ENCODE data around the gene HTR3B.

The HTR3B gene

DNA sequence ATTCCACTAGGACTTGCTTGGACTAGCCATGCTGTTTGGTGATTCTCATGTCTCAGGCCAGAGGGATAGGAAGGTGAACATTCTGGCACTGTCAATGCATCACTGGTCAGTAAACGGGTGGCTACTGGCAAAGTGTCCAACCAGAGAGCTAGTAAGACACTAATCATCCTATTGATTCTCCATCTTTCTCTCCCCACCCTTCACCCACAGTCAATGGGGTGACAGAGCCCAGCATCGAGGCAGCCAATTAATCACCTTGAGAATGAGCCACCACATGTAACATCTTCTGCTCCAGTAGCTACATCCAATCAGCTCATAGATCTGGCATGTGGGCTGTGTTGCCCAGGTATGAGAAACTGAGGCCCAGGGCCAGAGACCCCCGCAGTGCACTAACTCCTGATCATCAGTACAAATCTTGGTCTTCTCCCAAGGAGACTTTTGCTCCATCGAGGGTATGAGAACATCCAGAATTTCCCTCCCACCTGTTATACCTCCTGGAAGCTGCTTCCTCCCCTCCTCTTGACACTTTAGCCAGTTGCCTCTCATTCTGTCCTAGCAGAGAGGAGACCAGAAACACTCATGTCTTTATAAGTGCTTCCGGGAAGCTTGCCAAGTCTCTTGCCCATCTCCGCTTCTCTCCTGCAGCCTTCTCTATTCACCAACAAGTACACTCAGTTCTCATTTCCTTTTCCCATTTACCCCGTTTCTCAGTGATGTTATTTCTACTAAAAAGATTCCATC lies 87.3 kb downstream of the HTR3B start:
- TF ChIP-seq ZFP3 (CRISPR knock-in tag; IDR thresholded peaks at IDR 0.05): no peak

DNA sequence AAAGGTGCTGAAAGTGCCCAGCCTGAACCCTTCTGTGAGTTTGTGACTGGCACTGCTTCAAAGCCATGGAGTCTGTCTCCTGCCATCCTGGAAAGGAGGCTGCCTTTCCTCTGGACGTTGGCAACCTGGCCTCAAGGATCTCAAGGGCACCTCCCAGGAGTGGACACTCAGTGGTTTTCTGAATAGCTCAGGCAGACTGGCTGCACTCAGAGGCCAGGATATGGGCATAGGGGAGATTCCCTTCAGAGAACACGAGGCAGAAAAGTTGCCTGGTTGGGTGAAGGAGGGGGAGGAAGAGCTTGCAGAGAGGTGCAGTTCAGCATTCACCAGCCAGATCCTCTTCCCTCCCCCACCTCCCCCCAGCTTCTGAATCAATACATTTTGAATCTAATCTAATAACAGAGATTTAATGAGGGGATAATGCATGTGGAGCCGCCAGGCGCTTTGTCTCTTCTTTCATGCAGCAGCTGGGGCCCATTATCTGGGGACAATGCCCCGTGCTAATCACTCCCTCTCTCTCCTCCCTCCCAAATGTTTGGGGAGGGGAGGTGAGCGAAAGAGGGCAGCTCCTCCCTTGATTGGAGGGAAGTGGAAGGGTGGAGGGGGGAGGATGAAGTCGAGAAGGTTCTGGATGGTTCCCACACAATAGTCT lies 88.0 kb downstream of the HTR3B start:
- no peak for TF ChIP-seq BACH2 (CRISPR knock-in tag; IDR thresholded peaks at IDR 0.05; ENCODE audit: borderline replicate concordance)
- TF ChIP-seq, protein P1, sequence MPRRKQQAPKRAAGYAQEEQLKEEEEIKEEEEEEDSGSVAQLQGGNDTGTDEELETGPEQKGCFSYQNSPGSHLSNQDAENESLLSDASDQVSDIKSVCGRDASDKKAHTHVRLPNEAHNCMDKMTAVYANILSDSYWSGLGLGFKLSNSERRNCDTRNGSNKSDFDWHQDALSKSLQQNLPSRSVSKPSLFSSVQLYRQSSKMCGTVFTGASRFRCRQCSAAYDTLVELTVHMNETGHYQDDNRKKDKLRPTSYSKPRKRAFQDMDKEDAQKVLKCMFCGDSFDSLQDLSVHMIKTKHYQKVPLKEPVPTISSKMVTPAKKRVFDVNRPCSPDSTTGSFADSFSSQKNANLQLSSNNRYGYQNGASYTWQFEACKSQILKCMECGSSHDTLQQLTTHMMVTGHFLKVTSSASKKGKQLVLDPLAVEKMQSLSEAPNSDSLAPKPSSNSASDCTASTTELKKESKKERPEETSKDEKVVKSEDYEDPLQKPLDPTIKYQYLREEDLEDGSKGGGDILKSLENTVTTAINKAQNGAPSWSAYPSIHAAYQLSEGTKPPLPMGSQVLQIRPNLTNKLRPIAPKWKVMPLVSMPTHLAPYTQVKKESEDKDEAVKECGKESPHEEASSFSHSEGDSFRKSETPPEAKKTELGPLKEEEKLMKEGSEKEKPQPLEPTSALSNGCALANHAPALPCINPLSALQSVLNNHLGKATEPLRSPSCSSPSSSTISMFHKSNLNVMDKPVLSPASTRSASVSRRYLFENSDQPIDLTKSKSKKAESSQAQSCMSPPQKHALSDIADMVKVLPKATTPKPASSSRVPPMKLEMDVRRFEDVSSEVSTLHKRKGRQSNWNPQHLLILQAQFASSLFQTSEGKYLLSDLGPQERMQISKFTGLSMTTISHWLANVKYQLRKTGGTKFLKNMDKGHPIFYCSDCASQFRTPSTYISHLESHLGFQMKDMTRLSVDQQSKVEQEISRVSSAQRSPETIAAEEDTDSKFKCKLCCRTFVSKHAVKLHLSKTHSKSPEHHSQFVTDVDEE (CRISPR knock-in tag; IDR thresholded peaks at IDR 0.05): no peak
- TF ChIP-seq ZNF8 (CRISPR knock-in tag; IDR thresholded peaks at IDR 0.05): no peak
- TF ChIP-seq ZFP30 (CRISPR knock-in tag; IDR thresholded peaks at IDR 0.05): no peak
- TF ChIP-seq ZC3H10 (CRISPR knock-in tag; IDR thresholded peaks at IDR 0.05): no peak
- no peak for TF ChIP-seq PPARA (CRISPR knock-in tag; IDR thresholded peaks at IDR 0.05; ENCODE audit: borderline replicate concordance)
- no peak for TF ChIP-seq CSDC2 (CRISPR knock-in tag; IDR thresholded peaks at IDR 0.05)
- TF ChIP-seq, protein P2, sequence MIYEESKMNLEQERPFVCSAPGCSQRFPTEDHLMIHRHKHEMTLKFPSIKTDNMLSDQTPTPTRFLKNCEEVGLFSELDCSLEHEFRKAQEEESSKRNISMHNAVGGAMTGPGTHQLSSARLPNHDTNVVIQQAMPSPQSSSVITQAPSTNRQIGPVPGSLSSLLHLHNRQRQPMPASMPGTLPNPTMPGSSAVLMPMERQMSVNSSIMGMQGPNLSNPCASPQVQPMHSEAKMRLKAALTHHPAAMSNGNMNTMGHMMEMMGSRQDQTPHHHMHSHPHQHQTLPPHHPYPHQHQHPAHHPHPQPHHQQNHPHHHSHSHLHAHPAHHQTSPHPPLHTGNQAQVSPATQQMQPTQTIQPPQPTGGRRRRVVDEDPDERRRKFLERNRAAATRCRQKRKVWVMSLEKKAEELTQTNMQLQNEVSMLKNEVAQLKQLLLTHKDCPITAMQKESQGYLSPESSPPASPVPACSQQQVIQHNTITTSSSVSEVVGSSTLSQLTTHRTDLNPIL (CRISPR knock-in tag; IDR thresholded peaks at IDR 0.05; ENCODE audit: low read depth): no peak
- TF ChIP-seq SNAI2 (CRISPR knock-in tag; IDR thresholded peaks at IDR 0.05): no peak
- ATAC-seq: no peak

More for the DNA sequence above, 87.3 kb downstream of the HTR3B start:
- ATAC-seq: no peak

DNA sequence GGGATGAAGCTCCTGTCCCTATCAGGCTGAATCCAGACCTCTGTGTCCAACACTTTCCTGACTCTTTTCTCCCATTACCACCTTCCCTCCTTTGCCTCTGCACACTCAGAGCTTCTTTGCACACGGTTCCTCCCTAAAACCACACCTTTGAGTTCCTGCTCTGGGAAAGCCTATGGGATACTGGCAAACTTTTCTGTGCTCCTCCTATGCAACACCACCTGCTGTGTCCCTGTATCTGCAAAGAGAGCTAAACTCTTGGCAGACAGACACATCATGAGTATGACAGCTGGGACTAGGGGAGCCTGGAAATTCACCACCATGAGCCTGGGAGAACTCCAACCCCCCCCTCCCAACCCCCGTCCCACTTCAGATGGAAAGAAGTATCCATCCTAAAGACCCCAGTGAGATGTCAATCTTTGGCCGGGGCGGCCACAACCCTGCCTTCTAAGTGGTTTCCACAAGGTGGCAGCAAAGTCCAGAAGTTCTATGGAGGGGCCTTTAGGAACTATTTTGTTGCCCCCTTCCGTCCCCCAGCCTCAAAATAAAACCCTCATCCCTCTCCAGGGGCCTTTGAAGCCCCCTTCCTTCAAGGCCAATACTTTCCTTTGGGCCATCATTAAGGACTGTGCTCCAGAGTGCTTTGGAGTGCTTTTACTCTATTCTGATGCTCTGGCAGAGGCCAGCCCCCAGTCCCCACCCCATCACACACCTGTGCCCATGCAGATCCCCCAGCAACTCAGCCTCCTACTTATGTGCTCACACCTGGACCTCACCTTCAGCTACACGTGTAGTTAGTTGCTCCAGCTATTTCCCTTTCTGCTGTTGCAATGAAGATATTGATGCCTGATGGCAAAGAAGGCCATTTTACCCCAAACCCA lies 89.7 kb downstream of the HTR3B start:
- ATAC-seq: peak; percentile 72
- TF ChIP-seq, protein P1 (CRISPR knock-in tag; IDR thresholded peaks at IDR 0.05): no peak
- TF ChIP-seq PPARA (CRISPR knock-in tag; IDR thresholded peaks at IDR 0.05; ENCODE audit: borderline replicate concordance) (no peak), ZFP3 (CRISPR knock-in tag; IDR thresholded peaks at IDR 0.05) (no peak), OSR1 (CRISPR knock-in tag; IDR thresholded peaks at IDR 0.05) (no peak), ZC3H10 (CRISPR knock-in tag; IDR thresholded peaks at IDR 0.05) (no peak), ZNF565 (CRISPR knock-in tag; conservative IDR thresholded peaks at IDR 0.05; ENCODE audit: low read depth) (no peak), GLIS3 (CRISPR knock-in tag; IDR thresholded peaks at IDR 0.05) (no peak)
- TF ChIP-seq, protein P2 (CRISPR knock-in tag; IDR thresholded peaks at IDR 0.05; ENCODE audit: low read depth): no peak
